NCI-H510A treated with DMSO at 0.1 percent for 48 hours (cell line): ENCODE data around the gene DAB1.

ENCODE experiments used
- DNase-seq: peaks from one replicate; lab custom pipeline; 2025; lab: John Stamatoyannopoulos, UW

DAB1 gene

DNA sequence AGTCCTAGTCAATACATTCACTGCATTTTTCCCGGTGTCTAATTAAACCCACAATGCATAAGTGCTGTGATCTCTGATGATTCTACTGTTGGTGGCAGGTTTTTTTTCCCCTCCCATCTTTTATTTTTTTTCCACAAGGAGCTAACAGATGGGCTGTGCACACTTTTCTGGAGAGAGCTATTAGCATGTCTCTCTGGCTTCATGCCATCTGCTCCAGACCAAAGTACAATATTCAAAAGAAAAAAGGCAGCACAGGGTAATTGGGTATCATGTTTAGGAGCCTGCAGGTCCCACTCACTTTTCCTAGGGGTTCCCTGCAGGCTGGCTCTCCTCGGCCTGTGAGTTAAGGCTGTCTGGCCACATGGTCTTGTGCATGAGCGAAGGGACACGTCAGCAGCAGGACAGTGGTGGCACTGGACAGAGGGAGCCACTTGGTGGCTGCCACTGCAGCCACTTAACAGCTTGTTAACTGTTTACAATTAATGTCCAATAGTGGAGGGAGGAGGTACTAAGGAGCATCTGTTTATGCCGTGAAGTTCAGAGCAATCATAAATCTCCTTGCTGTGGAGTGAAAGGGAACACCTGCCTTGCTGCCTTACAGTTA, 404.5 kb downstream of the DAB1 start:
- DNase-seq: peak; percentile 79

DNA sequence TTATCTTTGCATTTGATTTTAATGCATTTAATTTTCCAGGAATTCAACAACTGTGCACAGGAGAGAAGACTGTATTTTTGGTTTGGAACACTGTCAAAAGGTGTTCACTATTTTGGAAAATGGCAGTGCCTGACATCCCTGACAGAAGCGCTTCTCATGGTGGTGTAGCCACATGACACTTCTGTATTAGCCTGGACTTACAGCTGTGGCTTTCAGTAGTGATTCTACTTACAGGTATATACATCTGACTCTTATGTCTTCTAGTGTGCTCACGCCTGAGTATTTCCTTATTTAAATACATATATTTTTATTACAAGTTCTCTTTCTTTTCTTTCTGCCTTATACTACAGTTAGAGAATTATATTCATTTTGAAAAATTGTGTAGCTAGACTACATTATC, 405.7 kb downstream of the DAB1 start:
- no peak for DNase-seq

DNA sequence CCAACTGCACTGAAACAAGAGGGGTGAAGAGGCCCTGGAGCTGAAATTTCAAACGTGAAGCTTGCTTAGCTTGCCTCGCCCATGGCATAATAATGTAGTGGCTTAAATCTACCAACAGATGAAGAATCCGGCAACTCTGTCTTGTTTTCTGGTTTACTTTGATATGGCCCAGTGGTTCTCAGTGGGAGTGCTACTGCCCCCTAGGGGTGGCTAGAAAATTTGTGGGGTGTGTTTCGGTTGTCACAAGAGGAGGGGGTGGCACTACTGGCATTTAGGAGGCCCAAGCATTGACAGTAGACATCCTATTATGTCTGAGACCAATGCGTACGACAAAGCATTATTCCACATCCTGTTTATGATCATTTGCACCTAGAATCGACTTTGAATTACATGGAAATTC, 406.1 kb downstream of the DAB1 start:
- no peak for DNase-seq

DNA sequence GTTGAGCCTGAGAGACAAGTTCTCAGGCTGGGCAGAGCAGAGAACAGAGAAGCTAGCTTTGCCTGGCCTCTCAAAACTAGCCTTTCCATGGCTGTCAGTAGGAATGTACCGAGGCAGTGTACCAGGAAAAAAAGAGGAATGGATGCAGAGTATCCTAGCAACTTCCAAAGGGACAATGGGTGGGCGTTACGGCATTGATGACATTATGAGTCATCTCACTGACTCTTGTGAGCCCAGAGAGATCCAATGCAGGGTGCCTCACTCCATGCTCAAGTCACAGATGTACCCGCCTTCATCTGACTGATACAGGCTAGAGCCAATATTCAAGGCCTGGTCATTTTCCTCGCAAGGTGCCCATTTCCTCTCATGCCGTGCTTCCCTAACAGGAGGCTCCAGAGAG, 406.7 kb downstream of the DAB1 start:
- no peak for DNase-seq

DNA sequence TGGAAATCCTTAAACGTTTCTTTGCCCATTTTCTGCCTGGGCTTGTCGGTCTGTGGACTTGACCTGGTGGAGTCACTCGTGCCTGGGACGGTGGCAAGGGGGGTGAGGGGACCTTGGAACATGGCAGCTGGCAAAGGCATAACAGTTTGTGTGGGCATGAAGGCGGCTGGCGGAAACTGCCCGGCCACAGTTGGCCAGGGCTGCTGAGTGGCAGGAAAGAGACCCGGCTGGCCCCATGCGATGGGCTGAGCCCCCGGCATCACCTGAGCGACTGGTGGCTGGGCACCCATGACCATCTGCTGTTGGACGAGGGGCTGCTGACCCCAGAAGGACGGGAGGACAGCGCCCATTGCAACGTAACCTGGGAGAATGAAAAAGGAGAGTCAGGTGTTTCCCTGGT, 408.8 kb downstream of the DAB1 start:
- DNase-seq: no peak

DNA sequence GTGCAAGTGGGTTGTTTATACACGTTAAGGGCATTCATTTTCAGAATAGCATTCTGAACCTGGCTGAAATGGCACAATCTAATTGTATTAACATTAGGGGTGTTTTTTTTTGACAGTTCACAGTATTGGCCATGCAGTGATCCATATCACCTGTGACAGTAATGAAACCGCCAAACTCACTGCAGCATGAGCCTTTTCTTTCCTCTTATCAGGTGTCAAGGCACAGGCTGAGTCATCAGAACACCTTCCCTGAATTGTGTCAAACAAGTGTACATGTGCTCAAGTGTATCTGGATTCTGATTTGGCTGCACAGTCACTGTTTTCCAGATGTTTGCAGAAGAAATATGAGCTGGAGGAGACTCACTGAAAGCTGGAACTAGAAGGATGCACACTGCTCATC, 410.3 kb downstream of the DAB1 start:
- DNase-seq: peak; percentile 42

DNA sequence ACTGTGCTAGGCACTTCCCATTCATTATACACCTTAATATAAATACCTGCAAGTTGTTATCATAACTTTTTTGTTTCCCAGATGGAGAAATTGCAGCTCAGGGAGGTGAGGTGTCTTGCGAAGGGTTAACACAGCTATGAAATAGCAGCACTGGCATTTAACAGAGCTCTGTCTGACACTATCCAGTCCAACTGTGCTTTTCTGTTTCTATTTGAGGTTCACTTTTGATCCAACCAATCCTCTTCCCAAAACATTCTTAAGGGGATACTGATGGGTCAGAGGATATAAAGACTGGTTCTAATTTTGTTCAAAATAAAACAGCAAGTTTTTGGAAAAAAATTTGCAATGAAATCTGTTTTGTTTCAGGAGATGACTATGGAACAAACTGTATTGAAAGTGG, 411.5 kb downstream of the DAB1 start:
- no peak for DNase-seq

DNA sequence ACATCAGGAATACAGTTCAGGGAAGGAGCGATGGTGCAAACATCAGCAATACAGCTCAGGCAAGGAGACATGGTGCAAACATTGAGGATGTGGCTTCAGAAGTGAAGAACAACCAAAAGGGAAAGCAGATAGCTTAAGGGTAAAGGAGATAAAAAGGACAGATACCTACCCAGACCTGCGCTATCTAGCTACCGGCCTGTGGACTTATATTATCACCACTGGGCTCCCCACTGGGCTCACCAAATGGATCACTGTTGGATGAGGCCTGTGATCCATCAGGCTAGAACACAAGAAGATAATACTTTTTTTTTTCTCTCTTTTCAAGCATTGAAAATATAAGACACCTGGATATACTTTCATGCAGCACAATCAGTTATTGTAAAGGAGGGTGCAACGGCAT, 413.3 kb downstream of the DAB1 start:
- no peak for DNase-seq

DNA sequence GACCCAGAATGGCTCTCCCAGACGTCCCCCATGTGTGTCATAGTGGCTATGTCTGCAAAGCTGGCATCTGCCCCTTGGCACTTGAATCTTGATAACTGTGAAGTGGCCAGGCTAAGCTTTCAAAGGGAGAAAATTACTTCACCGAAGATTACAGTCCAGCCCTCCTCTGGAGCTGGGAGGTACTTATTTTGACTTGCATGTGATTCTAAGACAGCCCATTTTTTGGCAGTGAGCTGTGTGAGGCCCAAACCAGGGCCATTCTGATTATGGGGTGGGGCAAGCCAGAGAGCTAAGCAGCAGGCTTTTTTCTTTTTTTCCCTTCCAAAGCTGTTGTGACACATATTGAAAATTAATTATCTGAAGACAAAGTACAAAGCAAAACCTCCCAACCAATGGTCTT, 415.9 kb downstream of the DAB1 start:
- no peak for DNase-seq

DNA sequence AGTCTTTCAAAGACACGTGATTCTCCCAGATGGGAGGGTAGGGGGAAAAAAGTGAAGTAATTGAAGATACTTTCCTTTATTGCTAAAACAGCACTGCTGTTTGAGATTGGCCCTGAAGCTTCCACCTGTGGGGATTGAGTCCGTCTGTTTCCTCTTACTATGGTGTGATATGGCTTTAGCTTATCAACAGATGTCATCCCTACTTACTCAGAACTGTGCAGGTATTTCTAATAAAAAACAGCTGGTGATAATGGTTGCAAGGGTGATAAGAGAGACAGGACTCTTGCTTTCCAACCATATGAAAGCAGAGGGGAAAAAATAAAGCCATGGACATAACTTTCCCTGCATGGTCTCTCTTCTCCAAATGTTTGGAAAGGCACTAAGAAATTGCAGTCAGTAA, 416.4 kb downstream of the DAB1 start:
- no peak for DNase-seq

DNA sequence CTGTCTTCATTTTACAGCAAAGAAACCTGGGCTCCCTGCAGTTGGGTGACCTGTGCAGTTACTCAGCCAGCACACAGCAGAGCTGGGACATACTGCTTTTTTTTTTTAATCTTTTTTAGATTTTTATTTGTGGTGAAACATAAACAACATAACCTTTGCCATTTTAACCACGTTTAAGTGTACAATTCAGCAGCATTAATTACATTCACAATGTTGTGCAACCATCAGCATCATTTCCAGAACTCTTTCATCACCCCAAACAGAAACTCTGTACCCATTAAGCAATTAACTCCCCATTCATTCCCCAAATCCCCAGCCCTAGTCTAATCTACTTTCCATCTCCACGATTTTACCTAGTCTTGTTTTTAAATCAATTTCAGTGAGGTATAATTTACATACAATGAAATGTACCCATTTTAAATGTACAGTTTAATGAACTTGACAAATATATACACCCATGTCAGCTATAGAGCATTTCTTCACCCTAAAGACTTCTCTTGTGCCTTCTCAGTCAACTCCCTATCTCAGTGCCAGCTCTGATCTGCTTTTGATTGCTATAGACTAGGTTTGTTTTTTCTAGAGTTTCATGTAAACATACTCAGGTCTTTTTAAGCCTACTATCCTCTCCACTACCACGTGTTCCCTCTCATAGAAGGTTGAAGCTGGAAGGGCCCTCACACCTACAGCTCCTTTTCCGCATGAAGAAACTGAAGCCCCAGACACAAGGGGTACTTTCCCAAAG, 420.3 kb downstream of the DAB1 start:
- DNase-seq: no peak

DNA sequence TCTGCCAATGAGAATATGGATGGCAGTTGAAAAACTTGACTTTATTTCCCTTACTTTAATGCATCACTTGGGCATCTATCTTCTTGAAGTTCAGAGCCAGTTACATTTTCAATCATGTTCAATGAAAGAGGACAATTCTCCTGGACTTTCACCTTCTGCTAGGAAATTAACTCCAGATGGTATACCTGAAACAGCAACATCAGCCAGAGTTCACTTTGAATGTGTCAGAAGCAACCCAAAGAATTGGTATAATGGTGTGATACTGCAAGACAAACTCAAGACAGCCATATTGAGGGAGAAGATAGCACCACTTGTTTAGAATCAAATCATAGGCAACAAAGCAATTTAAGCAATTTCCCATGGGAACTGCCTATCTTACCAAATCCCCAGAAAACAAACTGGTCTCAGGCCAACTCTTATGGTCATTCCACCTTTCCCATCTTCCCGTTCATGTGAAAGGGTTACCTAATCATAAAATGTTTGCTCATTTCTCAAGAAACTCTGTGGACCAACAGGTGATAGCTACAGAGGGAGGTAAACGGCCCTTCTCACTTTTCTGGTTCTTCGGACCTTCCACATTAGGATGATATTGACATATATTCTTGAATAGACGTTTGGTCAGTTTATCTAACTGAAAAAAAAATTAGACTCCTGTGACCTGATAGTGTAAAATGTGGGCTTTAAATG, 428.3 kb downstream of the DAB1 start:
- no peak for DNase-seq

DNA sequence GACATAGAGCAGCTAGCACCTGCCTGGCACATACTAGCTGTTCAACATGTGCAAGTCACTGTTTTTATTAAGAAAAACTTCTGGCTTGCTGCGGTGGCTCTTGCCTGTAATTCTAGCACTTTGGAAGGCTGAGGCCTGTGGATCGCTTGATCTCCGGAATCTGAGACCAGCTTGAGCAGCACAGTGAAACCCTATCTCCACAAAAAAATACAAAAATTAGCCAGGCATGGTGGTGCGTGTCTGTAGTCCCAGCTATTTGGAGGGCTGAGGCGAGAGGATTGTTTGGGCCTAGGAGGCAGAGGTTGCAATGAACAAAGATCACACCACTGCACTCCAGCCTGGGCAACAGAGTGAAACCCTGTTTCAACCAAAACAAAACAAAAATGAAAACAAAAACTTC, 430.4 kb downstream of the DAB1 start:
- DNase-seq: no peak

DNA sequence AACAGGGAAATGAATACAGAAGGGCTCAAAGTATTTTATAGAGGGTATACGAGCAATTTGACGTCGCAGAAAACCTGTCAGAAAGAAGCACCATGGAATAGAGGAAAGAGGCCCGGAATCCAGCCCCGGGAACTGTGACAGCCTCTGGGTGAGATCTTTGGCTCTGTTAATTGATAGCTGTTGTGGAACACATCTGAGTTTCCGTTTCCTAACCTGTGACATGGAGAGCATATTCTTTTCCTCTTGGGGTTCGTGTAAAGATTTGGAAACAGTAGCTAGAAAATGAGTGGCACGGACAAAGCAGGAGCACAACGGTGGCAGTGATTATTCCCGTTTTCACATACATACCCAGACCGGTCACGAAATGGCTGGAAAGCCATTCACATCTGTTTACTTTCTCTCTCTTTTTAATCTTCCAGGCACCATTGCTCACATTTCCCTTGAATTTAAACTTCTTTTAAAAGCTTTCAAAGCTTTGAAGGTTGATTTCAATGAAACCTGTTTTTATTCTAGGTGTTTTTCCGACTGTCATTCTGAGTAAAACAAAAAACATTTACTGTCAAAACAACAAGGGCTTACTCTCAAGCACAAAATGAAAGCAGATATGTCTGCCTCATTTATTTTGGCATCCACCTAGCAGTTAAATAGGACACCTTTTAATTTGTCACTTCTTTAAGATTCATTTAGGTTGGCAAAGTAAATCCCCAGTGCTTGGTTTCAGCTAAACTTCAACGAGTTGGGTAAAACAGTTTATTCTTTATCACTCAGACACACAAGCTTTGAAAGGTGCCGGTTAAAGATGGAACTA, 431.3 kb downstream of the DAB1 start:
- DNase-seq: no peak

DNA sequence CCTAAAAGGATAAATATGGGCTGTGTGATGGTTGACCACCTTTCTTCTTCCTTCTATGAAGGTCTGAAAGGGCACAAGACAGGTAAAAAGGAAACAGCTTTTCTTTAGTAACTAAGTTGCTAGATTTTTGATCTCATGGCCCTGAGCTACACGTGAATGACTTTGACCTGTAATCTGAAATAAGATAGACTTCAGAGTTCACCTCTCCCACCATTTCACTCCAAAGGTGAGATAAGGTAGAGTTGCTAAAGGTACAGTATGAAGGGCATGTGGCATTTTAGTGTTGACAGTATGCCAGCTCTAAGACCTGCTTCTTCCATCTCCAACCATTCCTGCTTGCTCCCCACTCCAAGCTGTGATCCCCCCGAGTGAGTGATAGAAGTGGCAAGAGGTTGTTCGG, 432.3 kb downstream of the DAB1 start:
- DNase-seq: no peak

DNA sequence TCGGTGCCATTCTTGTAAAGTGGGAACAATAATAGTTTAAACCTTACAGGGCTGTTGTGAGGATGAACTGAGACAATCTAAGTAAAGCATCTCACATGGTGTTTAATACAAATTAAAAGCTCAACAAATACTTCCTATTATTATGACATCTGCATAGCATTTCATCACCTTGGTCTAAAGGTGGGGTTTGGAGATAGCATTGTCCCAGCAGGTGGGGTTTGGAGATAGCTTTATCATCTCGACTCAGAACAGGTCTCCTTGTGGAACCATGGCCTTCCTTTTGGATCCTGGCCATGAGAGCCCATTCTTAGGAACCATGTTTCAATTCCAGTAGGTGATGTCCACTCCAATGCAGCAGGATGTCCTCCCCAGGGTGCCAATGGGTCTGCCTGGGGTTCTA, 437.5 kb downstream of the DAB1 start:
- no peak for DNase-seq

DNA sequence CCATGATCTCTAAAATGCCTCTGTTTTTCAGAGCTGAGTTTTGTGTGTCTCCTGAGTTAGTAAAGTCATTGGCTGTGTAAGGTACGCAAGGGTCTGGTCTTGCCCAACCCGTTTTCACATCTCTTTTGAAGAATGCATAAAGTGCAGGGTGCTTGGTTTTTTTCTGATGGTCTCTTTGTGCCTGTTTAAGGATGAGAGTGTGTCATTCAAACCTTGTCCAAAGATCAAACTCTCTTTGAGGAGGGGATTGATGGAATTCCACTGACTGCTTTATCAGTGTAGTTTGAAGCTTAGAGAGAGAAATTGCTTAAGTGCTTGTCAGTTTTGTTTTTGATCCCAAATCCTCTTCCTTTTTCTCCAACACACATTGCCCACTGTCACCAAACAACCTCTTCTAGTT, 438.0 kb downstream of the DAB1 start:
- DNase-seq: no peak

DNA sequence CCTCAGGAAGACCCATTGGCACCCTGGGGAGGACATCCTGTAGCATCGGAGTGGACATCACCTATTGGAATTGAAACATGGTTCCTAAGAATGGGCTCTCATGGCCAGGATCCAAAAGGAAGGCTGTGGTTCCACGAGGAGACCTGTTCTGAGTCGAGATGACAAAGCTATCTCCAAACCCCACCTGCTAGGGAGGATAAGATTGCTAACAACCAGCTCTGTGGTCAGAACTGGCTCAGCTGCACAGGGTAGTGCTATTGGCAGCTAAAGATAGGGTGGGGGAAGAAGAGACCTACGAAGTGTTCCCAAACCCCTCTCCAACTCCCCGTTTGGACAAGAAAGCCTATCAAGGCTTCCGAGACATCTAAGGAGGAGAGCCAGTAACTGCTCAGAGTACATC, 440.4 kb downstream of the DAB1 start:
- no peak for DNase-seq

DNA sequence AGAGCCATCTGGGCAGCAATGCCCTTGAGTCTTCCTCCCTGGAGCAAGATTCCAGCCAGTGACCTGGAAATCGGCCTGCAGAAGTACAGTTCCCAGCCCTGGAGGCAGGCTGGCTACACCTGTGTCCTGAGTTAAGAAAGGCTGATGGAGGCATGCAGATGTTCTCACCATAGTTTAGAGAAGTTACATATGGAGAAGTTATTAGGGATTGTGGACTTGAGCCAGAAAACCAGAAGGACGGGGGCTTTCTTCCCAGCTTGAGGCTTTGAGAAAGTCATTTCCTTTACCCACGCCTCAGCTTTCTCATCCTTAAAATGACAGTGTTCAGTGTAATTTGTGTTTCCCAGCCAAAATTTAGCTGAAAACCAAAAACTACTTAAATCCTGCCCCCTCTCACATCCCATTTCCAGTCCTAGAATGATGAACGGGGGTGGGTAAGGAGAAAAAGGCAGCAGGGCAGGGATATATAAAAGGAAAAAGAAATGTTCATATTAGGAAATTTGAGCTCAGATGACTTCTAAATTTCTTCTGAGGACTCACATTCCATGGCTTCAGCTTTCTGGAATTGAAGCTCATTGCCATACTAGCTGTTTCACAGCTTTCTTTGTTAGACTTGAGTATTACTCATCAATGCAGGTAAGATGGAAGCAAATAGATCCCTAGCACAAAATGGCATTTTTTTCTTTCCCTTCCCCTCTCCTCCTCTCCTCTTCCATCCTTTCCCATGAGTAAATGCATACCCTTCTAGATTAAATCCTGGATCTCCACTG, 443.7 kb downstream of the DAB1 start:
- DNase-seq: no peak

DNA sequence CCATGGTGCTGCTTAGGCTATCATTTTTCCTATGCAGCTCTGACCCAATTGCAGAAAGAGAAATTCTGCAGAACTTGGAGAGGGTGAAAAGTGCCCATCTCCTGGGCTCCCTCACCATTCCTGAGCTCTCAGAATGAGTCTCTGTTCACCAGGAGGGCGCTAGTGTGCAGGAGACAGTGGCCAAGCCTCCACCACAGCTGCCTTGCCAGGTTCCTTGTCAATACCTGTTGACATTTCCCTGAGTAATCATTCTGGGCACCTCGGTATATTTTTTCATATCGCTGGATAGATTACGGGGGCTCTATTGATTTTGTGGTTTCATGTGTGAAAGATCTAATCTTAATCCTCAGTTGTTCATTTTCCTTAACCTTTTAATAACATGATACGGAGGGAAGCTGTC, 445.0 kb downstream of the DAB1 start:
- DNase-seq: no peak

DNA sequence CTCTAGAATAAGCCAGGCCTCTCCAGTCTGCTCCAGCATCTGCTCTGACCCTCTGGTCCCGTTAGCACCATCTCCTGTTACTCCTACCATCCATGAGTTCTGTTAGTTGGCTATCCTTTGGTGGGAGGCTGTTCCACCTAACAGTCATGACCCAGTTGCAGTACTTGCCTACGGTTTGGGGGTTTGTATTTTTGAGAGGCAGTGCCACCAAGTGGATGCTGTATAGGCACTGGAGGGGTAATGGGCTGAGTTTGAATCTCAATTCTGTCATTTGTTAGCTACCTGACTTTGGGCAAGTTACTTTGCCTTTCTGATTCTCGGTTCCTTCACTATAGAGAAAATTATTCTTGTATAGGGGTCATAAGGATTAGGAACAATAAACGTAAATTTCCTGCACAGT, 445.9 kb downstream of the DAB1 start:
- DNase-seq: no peak

DNA sequence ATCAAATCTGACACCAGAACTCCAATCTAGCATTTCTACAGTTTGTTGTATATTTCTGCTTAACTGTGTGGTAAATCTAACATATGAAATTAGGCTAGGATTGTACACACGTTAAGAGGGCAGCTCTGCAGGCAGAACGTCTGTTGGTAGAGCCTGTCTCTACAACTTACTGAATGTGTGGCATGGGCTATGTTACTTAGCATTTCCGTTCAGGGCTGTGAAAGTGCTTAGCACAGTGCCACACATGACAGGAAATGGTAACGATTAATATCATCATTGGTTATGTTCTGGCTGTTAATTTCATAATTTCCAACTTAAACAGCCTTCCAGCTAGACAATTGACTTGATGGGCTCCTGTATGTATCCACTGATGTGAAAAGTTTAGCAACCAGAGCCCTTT, 448.4 kb downstream of the DAB1 start:
- no peak for DNase-seq
